HPDE6-E6E7 (cell line): ENCODE data around the gene UBLCP1.
A peak's percentile ranks its signal among the peaks of the same experiment; 100 is the strongest.
"Not testable (repeated sequence)": the region's sequence is repeated elsewhere in the genome, so short reads cannot be mapped to it uniquely, and the experiment has no call there.

ENCODE experiments used
- DNase-seq: peaks from one replicate; pipeline ENCODE4 v3.0.0; 2011; ENCODE audit warnings: missing footprints; ENCODE audit errors: extremely low spot score

UBLCP1 gene

GRCh38 chr5:159252195-159252594 is 10.9 kb upstream of the UBLCP1 start:
- no peak for DNase-seq

GRCh38 chr5:159257007-159257406 is 6.1 kb upstream of the UBLCP1 start:
- DNase-seq: peak; percentile 4

GRCh38 chr5:159257629-159258283 is 5.3 kb upstream of the UBLCP1 start:
- DNase-seq: no peak

- no peak for DNase-seq
Measured at GRCh38 chr5:159258361-159258760, 4.7 kb upstream of the UBLCP1 start.

- not testable (repeated sequence) for DNase-seq
Measured at GRCh38 chr5:159260212-159260611, 2.9 kb upstream of the UBLCP1 start.

- peak; percentile 22 for DNase-seq
Measured at GRCh38 chr5:159262472-159262858, 625 bp upstream of the UBLCP1 start.

GRCh38 chr5:159263569-159263905 is 447 bp downstream of the UBLCP1 start:
- DNase-seq: no peak

GRCh38 chr5:159266764-159267163 is 3.7 kb downstream of the UBLCP1 start:
- not testable (repeated sequence) for DNase-seq

- no peak for DNase-seq
Measured at GRCh38 chr5:159269723-159270122, 6.6 kb downstream of the UBLCP1 start.

GRCh38 chr5:159273923-159274322 is 10.8 kb downstream of the UBLCP1 start:
- no peak for DNase-seq

- no peak for DNase-seq
Measured at GRCh38 chr5:159274676-159275075, 11.6 kb downstream of the UBLCP1 start.

- DNase-seq: no peak
Measured at GRCh38 chr5:159286420-159287035, 23.4 kb downstream of the UBLCP1 start.

- DNase-seq: no peak
Measured at GRCh38 chr5:159290741-159291140, 27.7 kb downstream of the UBLCP1 start.

GRCh38 chr5:159294921-159295320 is 31.8 kb downstream of the UBLCP1 start:
- no peak for DNase-seq

- DNase-seq: not testable (repeated sequence)
Measured at GRCh38 chr5:159297300-159297699, 34.2 kb downstream of the UBLCP1 start.

GRCh38 chr5:159301466-159301865 is 38.4 kb downstream of the UBLCP1 start:
- no peak for DNase-seq

GRCh38 chr5:159301929-159302860 is 39.1 kb downstream of the UBLCP1 start:
- not testable (repeated sequence) for DNase-seq

GRCh38 chr5:159303286-159303685 is 40.2 kb downstream of the UBLCP1 start:
- no peak for DNase-seq

GRCh38 chr5:159304961-159305595 is 42.0 kb downstream of the UBLCP1 start:
- DNase-seq: peak; percentile 21

GRCh38 chr5:159309689-159310433 is 46.8 kb downstream of the UBLCP1 start:
- DNase-seq: no peak

- DNase-seq: no peak
Measured at GRCh38 chr5:159310511-159310910, 47.4 kb downstream of the UBLCP1 start.
